T-helper 2 cell treated with Interferon-gamma antibody and Interleukin-4, amounts not matched to agents 5 μg/mL and 100 μg/mL, for 36 hours (primary cell): ENCODE data around the gene CAPZB.
A peak's percentile ranks its signal among the peaks of the same experiment; 100 is the strongest.

Experiments
- DNase-seq: peaks from one replicate; pipeline ENCODE4 v3.0.0; 2021; ENCODE audit warnings: low spot score
- H3K27ac Mint-ChIP-seq: one replicate; pipeline ENCODE4 v1.8.0; 2021; ENCODE audit warnings: mild to moderate bottlenecking, mixed read lengths
- H3K27me3 Mint-ChIP-seq: one replicate; pipeline ENCODE4 v1.8.0; 2021; ENCODE audit warnings: low read depth, mixed read lengths
- H3K36me3 Mint-ChIP-seq: one replicate; pipeline ENCODE4 v1.8.0; 2021; ENCODE audit warnings: low read depth, mixed read lengths
- H3K4me1 Mint-ChIP-seq: one replicate; pipeline ENCODE4 v1.8.0; 2021; ENCODE audit warnings: low read depth, mixed read lengths
- H3K4me3 Mint-ChIP-seq: one replicate; pipeline ENCODE4 v1.8.0; 2022; ENCODE audit warnings: mild to moderate bottlenecking, moderate library complexity, mixed read lengths
- H3K9me3 Mint-ChIP-seq: one replicate; pipeline ENCODE4 v1.8.0; 2021; ENCODE audit warnings: mixed read lengths

Gene CAPZB

DNA sequence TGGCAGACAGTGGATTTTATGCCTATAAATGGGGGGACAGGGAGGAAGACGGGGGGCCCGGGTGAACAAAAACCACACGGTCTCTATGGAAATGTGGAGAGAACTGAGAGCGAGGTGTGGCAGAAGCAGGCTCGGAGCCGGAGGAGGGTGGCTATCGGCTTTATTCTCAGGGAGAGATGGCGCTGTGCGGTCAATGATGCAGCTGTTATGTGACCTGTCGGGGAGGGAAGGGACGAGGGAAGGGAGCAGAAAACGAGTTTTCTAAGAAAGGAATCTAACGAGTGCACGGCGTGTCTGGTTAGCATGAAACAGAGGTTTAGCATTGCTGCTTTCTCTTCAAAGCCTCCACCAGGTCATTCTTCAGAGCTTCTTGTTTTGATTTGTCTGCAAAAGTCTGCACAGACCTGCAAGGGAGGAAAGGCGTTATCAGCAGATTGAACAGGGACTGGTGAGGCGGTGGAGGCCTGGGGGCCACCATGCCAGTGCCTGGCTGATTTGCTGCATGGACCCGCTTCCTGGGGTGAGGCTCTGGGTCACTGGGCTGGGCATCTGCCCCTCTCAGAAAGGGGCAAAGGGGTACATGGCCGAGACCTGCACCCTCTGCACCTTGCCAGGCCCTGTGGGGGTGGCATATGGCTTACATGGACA is 146.0 kb downstream of the CAPZB start:
- no peak for DNase-seq
- Mint-ChIP-seq H3K4me1 (no peaks in the 10 kb centered on the region), H3K9me3 (no peaks in the 10 kb centered on the region), H3K27ac (no peak overlapping the region), H3K4me3 (no peak overlapping the region), H3K27me3 (no peaks in the 10 kb centered on the region), H3K36me3 (peaks cover 25% of the 10 kb centered on the region)

DNA sequence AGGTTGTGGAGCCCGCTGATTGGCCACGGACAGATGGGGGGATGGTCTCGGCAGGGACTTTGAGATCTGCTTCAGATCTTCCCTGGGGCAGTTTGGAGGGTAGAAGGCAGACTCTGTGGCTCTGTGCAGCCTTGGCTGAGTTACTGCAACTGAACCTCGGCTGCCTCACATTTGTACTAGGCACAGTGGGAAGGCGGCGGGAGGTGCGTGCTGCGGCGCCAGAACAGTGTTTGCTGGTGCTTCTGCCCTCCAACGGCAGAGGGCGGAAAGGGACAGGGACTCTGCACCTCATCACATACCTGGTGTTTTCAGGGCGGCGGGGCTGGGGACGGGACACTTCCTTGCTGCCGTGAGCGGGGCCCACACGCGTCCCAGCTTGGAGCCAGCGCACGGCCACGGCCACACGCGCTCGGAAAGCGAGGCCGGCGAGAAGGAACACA is 147.0 kb downstream of the CAPZB start:
- no peak for DNase-seq
- Mint-ChIP-seq H3K27ac (no peak overlapping the region), H3K36me3 (peaks cover 21% of the 10 kb centered on the region), H3K4me3 (no peak overlapping the region), H3K9me3 (no peaks in the 10 kb centered on the region), H3K27me3 (no peaks in the 10 kb centered on the region), H3K4me1 (no peaks in the 10 kb centered on the region)

DNA sequence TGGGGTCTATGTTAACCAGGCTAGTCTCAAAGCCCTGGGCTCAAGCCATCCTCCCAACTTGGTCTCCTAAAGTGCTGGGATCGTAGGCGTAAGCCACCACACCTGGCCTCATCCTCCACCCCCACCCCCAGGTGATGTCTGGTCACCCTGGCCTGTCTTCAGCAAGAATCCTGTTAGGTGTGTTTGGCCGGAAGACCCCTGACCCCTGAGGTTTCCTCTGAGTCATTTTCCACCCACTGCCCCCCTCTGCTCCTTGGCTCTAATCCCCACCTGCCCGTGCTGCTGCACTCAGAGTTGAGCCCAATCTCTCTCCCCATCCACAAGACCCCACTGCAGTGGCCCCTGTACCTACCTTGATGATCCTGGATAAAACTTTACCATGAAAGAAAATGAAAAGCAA is 148.1 kb downstream of the CAPZB start:
- no peak overlapping the region for H3K4me3 Mint-ChIP-seq
- peaks cover 19% of the 10 kb centered on the region for H3K36me3 Mint-ChIP-seq
- no peaks in the 10 kb centered on the region for H3K4me1 Mint-ChIP-seq
- H3K27ac Mint-ChIP-seq: no peak overlapping the region
- DNase-seq: no peak
- no peaks in the 10 kb centered on the region for H3K9me3 Mint-ChIP-seq
- H3K27me3 Mint-ChIP-seq: no peaks in the 10 kb centered on the region

GRCh38 chr1:19336543-19336942 is 148.8 kb downstream of the CAPZB start:
- no peaks in the 10 kb centered on the region for H3K4me1 Mint-ChIP-seq
- no peak overlapping the region for H3K4me3 Mint-ChIP-seq
- no peaks in the 10 kb centered on the region for H3K27me3 Mint-ChIP-seq
- H3K9me3 Mint-ChIP-seq: no peaks in the 10 kb centered on the region
- peaks cover 18% of the 10 kb centered on the region for H3K36me3 Mint-ChIP-seq
- DNase-seq: peak; percentile 60
- H3K27ac Mint-ChIP-seq: peak overlapping the region; percentile 52

GRCh38 chr1:19333587-19334354 is 151.6 kb downstream of the CAPZB start:
- Mint-ChIP-seq H3K4me3 (no peak overlapping the region), H3K9me3 (no peaks in the 10 kb centered on the region), H3K4me1 (no peaks in the 10 kb centered on the region), H3K27me3 (no peaks in the 10 kb centered on the region), H3K27ac (no peak overlapping the region), H3K36me3 (peaks cover 2% of the 10 kb centered on the region)
- no peak for DNase-seq

GRCh38 chr1:19332832-19333231 is 152.5 kb downstream of the CAPZB start:
- Mint-ChIP-seq H3K36me3 (peaks cover 2% of the 10 kb centered on the region), H3K9me3 (no peaks in the 10 kb centered on the region), H3K4me1 (no peaks in the 10 kb centered on the region), H3K27me3 (no peaks in the 10 kb centered on the region), H3K27ac (peak overlapping the region; percentile 36), H3K4me3 (no peak overlapping the region)
- no peak for DNase-seq

GRCh38 chr1:19331262-19331878 is 154.0 kb downstream of the CAPZB start:
- no peaks in the 10 kb centered on the region for H3K4me1 Mint-ChIP-seq
- no peaks in the 10 kb centered on the region for H3K36me3 Mint-ChIP-seq
- H3K27ac Mint-ChIP-seq: no peak overlapping the region
- DNase-seq: no peak
- H3K27me3 Mint-ChIP-seq: no peaks in the 10 kb centered on the region
- H3K9me3 Mint-ChIP-seq: no peaks in the 10 kb centered on the region
- H3K4me3 Mint-ChIP-seq: no peak overlapping the region

- no peak overlapping the region for H3K27ac Mint-ChIP-seq
- no peaks in the 10 kb centered on the region for H3K27me3 Mint-ChIP-seq
- no peaks in the 10 kb centered on the region for H3K36me3 Mint-ChIP-seq
- no peaks in the 10 kb centered on the region for H3K9me3 Mint-ChIP-seq
- H3K4me1 Mint-ChIP-seq: no peaks in the 10 kb centered on the region
- H3K4me3 Mint-ChIP-seq: no peak overlapping the region
- DNase-seq: no peak
These were observed 154.7 kb downstream of the CAPZB start for GRCh38 chr1:19330449-19331135.

DNA sequence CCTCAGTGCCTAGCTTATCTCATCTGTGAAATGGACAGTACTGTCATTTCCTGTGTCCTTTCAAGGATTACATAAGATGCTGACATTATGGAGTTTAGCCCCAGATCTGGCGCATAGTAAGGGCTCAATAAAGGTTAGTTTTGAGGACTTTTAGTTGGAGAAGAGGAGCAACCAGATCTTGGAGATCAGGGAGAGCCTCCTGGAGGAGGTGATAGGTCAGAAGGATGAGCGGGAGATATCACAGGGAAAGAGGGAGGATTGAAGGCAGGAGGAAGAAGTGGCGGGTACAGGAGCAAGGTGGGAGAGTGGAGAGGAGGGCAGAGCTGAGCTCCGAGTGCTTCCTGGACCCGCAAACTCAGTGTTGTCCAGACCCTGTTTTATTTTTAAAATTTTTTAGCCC is 155.7 kb downstream of the CAPZB start:
- no peaks in the 10 kb centered on the region for H3K9me3 Mint-ChIP-seq
- no peaks in the 10 kb centered on the region for H3K36me3 Mint-ChIP-seq
- H3K4me3 Mint-ChIP-seq: no peak overlapping the region
- no peaks in the 10 kb centered on the region for H3K4me1 Mint-ChIP-seq
- DNase-seq: no peak
- no peak overlapping the region for H3K27ac Mint-ChIP-seq
- no peaks in the 10 kb centered on the region for H3K27me3 Mint-ChIP-seq

DNA sequence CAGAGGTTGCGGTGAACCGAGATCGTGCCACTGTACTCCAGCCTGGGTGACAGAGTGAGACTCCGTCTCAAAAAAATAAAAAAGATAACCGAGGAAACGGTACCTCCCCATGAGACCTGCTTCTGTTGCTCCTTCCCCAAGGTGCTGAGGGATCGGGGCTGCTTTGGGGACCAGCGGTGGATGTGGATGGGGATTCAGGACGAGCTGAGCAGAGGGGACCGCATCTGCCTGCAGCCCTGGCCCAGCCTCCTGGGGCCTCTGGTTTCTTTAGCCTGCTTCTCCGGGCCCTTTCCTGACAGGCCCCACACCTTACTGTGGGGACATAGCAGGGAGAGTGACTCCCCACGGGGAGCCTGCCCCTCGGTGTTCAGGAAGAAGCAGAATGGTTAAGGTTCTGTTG is 156.2 kb downstream of the CAPZB start:
- Mint-ChIP-seq H3K27me3 (no peaks in the 10 kb centered on the region), H3K27ac (no peak overlapping the region), H3K9me3 (no peaks in the 10 kb centered on the region), H3K36me3 (no peaks in the 10 kb centered on the region), H3K4me1 (no peaks in the 10 kb centered on the region), H3K4me3 (no peak overlapping the region)
- DNase-seq: no peak

DNA sequence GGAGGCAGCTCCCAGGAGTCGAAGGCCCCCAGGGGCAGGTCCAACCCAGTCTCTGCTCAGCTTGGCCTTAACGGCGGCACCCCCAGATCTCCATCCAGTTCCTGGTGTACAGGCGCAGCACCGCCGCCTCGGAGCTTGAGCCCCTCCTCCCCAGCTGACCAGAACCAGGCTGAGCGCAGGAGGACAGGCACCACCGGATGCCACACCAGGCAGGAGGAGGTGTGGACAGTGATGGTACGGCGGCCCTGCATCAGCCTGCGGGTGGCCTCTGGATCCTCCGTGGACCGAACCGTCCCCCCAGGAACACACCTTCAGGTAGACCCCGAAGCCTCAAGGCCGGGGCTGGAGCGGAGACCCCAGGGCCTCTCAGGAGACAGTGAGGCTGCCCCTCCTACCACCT is 156.9 kb downstream of the CAPZB start:
- Mint-ChIP-seq H3K27ac (no peak overlapping the region), H3K36me3 (no peaks in the 10 kb centered on the region), H3K27me3 (no peaks in the 10 kb centered on the region), H3K4me3 (no peak overlapping the region), H3K4me1 (no peaks in the 10 kb centered on the region), H3K9me3 (no peaks in the 10 kb centered on the region)
- no peak for DNase-seq

GRCh38 chr1:19327736-19328135 is 157.6 kb downstream of the CAPZB start:
- Mint-ChIP-seq H3K4me1 (no peaks in the 10 kb centered on the region), H3K4me3 (no peak overlapping the region), H3K27ac (no peak overlapping the region), H3K9me3 (no peaks in the 10 kb centered on the region), H3K27me3 (no peaks in the 10 kb centered on the region), H3K36me3 (no peaks in the 10 kb centered on the region)
- DNase-seq: no peak

- Mint-ChIP-seq H3K4me1 (no peaks in the 10 kb centered on the region), H3K36me3 (no peaks in the 10 kb centered on the region), H3K27ac (no peak overlapping the region), H3K4me3 (no peak overlapping the region), H3K27me3 (no peaks in the 10 kb centered on the region), H3K9me3 (no peaks in the 10 kb centered on the region)
- no peak for DNase-seq
These were observed 158.0 kb downstream of the CAPZB start for GRCh38 chr1:19327301-19327700.

DNA sequence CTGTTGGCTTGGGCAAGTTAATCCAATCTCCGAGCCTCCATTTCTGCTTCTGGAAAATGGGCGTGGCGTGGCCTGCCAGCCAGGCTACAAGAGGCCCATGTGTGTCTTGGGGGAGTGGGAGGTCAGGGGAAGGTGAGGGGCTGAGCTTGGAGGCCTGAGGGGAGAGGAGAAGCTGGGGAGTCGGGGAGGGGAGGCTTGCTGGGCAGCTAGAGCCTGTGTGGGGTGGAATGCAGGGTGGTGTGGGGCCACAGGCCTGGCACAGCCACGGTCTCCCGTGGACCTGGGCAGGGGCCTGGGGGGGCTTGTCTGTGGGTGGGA is 158.6 kb downstream of the CAPZB start:
- Mint-ChIP-seq H3K9me3 (no peaks in the 10 kb centered on the region), H3K4me1 (no peaks in the 10 kb centered on the region), H3K4me3 (no peak overlapping the region), H3K27me3 (no peaks in the 10 kb centered on the region), H3K27ac (no peak overlapping the region), H3K36me3 (no peaks in the 10 kb centered on the region)
- no peak for DNase-seq
